Neuronal stem cell (in vitro differentiated cells): ENCODE data around the gene CD300E.

Experiments
- DNase-seq: peaks from one replicate; pipeline ENCODE4 v3.0.0-alpha.2; 2013; ENCODE audit warnings: low spot score
- H2AFZ ChIP-seq: one replicate; pipeline ENCODE4 v1.6.1; 2013; ENCODE audit warnings: mild to moderate bottlenecking, low read length, inconsistent platforms
- H2AK5ac ChIP-seq: 2 replicates; pipeline ENCODE4 v1.6.1; 2013; ENCODE audit warnings: low read depth, mild to moderate bottlenecking, inconsistent platforms, low read length, moderate library complexity, mixed read lengths
- H2BK120ac ChIP-seq: 2 replicates; pipeline ENCODE4 v1.6.1; 2013; ENCODE audit warnings: low read depth, mild to moderate bottlenecking, inconsistent platforms, low read length, moderate library complexity, mixed read lengths
- H2BK12ac ChIP-seq: one replicate; pipeline ENCODE4 v1.6.1; 2013; ENCODE audit warnings: low read length, inconsistent platforms
- H2BK15ac ChIP-seq: 2 replicates; pipeline ENCODE4 v1.6.1; 2013; ENCODE audit warnings: mild to moderate bottlenecking, low read length, inconsistent platforms, mixed read lengths
- H2BK5ac ChIP-seq: one replicate; pipeline ENCODE4 v1.6.1; 2013; ENCODE audit warnings: inconsistent platforms, mild to moderate bottlenecking, low read length, moderate library complexity
- H3K14ac ChIP-seq: one replicate; pipeline ENCODE4 v1.6.1; 2013; ENCODE audit warnings: low read length, inconsistent platforms
- H3K18ac ChIP-seq: 2 replicates; pipeline ENCODE4 v1.6.1; 2013; ENCODE audit warnings: low read length, inconsistent platforms
- H3K23ac ChIP-seq: 2 replicates; pipeline ENCODE4 v1.6.1; 2013; ENCODE audit warnings: low read depth, mild to moderate bottlenecking, mixed read lengths, low read length, inconsistent platforms; ENCODE audit not compliant: poor library complexity
- H3K27ac ChIP-seq: replicated peaks from 3 replicates; pipeline ENCODE4 v1.5.1; 2013; ENCODE audit warnings: low read length, inconsistent platforms
- H3K27me3 ChIP-seq, 3 experiments: 2 replicates each; pipeline ENCODE4 v1.6.1; 2013; ENCODE audit warnings: low read length in 3 of 3, mild to moderate bottlenecking in 2 of 3, inconsistent platforms in 1 of 3, low read depth in 1 of 3, mixed read lengths in 1 of 3, moderate library complexity in 1 of 3; ENCODE audit not compliant: control insufficient read depth in 3 of 3, insufficient read depth in 3 of 3
- H3K36me3 ChIP-seq, 2 donors: replicated peaks in 1 of 2; 2 replicates each; pipeline ENCODE4 v1.6.1; 2013; ENCODE audit warnings: low read length in 2 of 2; ENCODE audit not compliant: control insufficient read depth in 2 of 2, insufficient read depth in 2 of 2
- H3K4ac ChIP-seq: 2 replicates; pipeline ENCODE4 v1.6.1; 2013; ENCODE audit warnings: inconsistent platforms, mild to moderate bottlenecking, low read length, moderate library complexity
- H3K4me1 ChIP-seq, 2 donors: 1 replicate in 1 of 2; 2 replicates in 1 of 2; pipeline ENCODE4 v1.6.1; 2013; ENCODE audit warnings: low read length in 2 of 2, low read depth in 1 of 2; ENCODE audit not compliant: control insufficient read depth in 2 of 2, insufficient read depth in 1 of 2
- H3K4me2 ChIP-seq: one replicate; pipeline ENCODE4 v1.6.1; 2013; ENCODE audit warnings: mild to moderate bottlenecking, low read length, inconsistent platforms; ENCODE audit not compliant: insufficient read depth, poor library complexity, severe bottlenecking
- H3K4me3 ChIP-seq, 2 donors: 2 replicates each; pipeline ENCODE4 v1.5.1; 2013; ENCODE audit warnings: low read length in 2 of 2, mild to moderate bottlenecking in 2 of 2, inconsistent platforms in 1 of 2, moderate library complexity in 1 of 2
- H3K79me1 ChIP-seq: one replicate; pipeline ENCODE4 v1.6.1; 2013; ENCODE audit warnings: low read depth, mild to moderate bottlenecking, inconsistent platforms, low read length, moderate library complexity
- H3K9ac ChIP-seq: one replicate; pipeline ENCODE4 v1.6.1; 2013; ENCODE audit warnings: mild to moderate bottlenecking, low read depth, low read length, inconsistent platforms; ENCODE audit not compliant: poor library complexity
- H3K9me3 ChIP-seq, 2 donors: replicated peaks in 1 of 2; 2 replicates each; pipeline versions ENCODE3 to v1.6.1; 2013; ENCODE audit warnings: low read length in 2 of 2, mild to moderate bottlenecking in 2 of 2, inconsistent platforms in 1 of 2, low read depth in 1 of 2, mixed read lengths in 1 of 2, moderate library complexity in 1 of 2; ENCODE audit not compliant: control insufficient read depth in 2 of 2, insufficient read depth in 1 of 2
- H4K8ac ChIP-seq: one replicate; pipeline ENCODE4 v1.6.1; 2013; ENCODE audit warnings: low read depth, mild to moderate bottlenecking, inconsistent platforms, low read length, moderate library complexity
- H4K91ac ChIP-seq: one replicate; pipeline ENCODE4 v1.6.1; 2013; ENCODE audit warnings: low read length, low read depth, mild to moderate bottlenecking, inconsistent platforms; ENCODE audit not compliant: poor library complexity
- WGBS, 2 donors: extraction: QIAGEN DNeasy Blood & Tissue Kit; methylation state at CpG; one replicate each; pipeline ENCODE4 v1.1.7; 2013; ENCODE audit warnings: missing lambda C conversion rate in 2 of 2, mixed read lengths in 1 of 2; ENCODE audit not compliant: insufficient read length in 2 of 2, insufficient replicate concordance in 1 of 2; ENCODE audit errors: extremely low coverage in 2 of 2; 5-methylcytosine and 5-hydroxymethylcytosine counted together

CD300E gene

GRCh38 chr17:74582633-74583032 is 40.9 kb downstream of the CD300E start:
- DNase-seq = no peak
- H3K79me1 ChIP-seq = no peaks in the 10 kb centered on the region
- peaks cover 0 to 6% of the 10 kb centered on the region in 2 donors for H3K4me1 ChIP-seq
- no peak overlapping the region for H2AK5ac ChIP-seq
- H3K9me3 ChIP-seq = peaks cover 0 to 4% of the 10 kb centered on the region in 2 donors
- no CpG with 5 or more reads among the region's 10 CpGs for WGBS, 2 donors
- H3K23ac ChIP-seq = no peak overlapping the region
- no peak overlapping the region for H3K14ac ChIP-seq
- H2BK15ac ChIP-seq = no peak overlapping the region
- H2BK120ac ChIP-seq = no peak overlapping the region
- H3K27ac ChIP-seq = no peak overlapping the region
- no peak overlapping the region for H3K4me2 ChIP-seq
- H2BK12ac ChIP-seq = no peak overlapping the region
- no peak overlapping the region for H3K4ac ChIP-seq
- no peaks in the 10 kb centered on the region for H3K27me3 ChIP-seq
- H2AFZ ChIP-seq = no peak overlapping the region
- no peak overlapping the region for H3K9ac ChIP-seq
- no peak overlapping the region for H4K8ac ChIP-seq
- H3K18ac ChIP-seq = no peak overlapping the region
- H3K36me3 ChIP-seq = no peaks in the 10 kb centered on the region
- H3K4me3 ChIP-seq = no peak overlapping the region
- H2BK5ac ChIP-seq = no peak overlapping the region
- no peak overlapping the region for H4K91ac ChIP-seq

- H2BK5ac ChIP-seq = no peak overlapping the region
- no peaks in the 10 kb centered on the region for H3K36me3 ChIP-seq
- H2BK12ac ChIP-seq = no peak overlapping the region
- no peak overlapping the region for H3K23ac ChIP-seq
- H4K91ac ChIP-seq = no peak overlapping the region
- H3K9me3 ChIP-seq = peaks cover 0 to 4% of the 10 kb centered on the region in 2 donors
- no peak overlapping the region for H4K8ac ChIP-seq
- no peak overlapping the region for H3K4me3 ChIP-seq
- no peak overlapping the region for H3K9ac ChIP-seq
- H2AK5ac ChIP-seq = no peak overlapping the region
- no peaks in the 10 kb centered on the region for H3K79me1 ChIP-seq
- H2BK120ac ChIP-seq = no peak overlapping the region
- no peak overlapping the region for H3K27ac ChIP-seq
- H2AFZ ChIP-seq = no peak overlapping the region
- H2BK15ac ChIP-seq = no peak overlapping the region
- DNase-seq = no peak
- H3K18ac ChIP-seq = no peak overlapping the region
- no peak overlapping the region for H3K14ac ChIP-seq
- no peak overlapping the region for H3K4ac ChIP-seq
- H3K27me3 ChIP-seq = no peaks in the 10 kb centered on the region
- peaks cover 0 to 4% of the 10 kb centered on the region in 2 donors for H3K4me1 ChIP-seq
- no CpG with 5 or more reads among the region's 7 CpGs for WGBS, 2 donors
- no peak overlapping the region for H3K4me2 ChIP-seq
Observed at GRCh38 chr17:74579900-74580299, 43.6 kb downstream of the CD300E start.

- Histone ChIP-seq H3K79me1 (no peaks in the 10 kb centered on the region), H3K23ac (no peak overlapping the region), H3K27me3 (no peaks in the 10 kb centered on the region), H3K4ac (no peak overlapping the region), H2AFZ (no peak overlapping the region), H3K14ac (no peak overlapping the region), H3K9ac (no peak overlapping the region), H4K8ac (no peak overlapping the region), H4K91ac (no peak overlapping the region), H3K18ac (no peak overlapping the region), H2AK5ac (no peak overlapping the region), H3K4me1 (no peaks in the 10 kb centered on the region), H2BK15ac (no peak overlapping the region), H3K4me2 (no peak overlapping the region), H2BK12ac (no peak overlapping the region), H3K9me3 (peaks cover 0 to under 1% of the 10 kb centered on the region in 2 donors), H3K36me3 (no peaks in the 10 kb centered on the region), H2BK5ac (no peak overlapping the region), H3K27ac (no peak overlapping the region), H3K4me3 (no peak overlapping the region), H2BK120ac (no peak overlapping the region)
- no CpG with 5 or more reads among the region's 9 CpGs for WGBS, 2 donors
- no peak for DNase-seq
Observed at GRCh38 chr17:74578979-74579378, 44.6 kb downstream of the CD300E start.

GRCh38 chr17:74574489-74575142 is 48.9 kb downstream of the CD300E start:
- Histone ChIP-seq H3K14ac (no peak overlapping the region), H4K91ac (no peak overlapping the region), H3K27ac (no peak overlapping the region), H4K8ac (no peak overlapping the region), H2BK15ac (no peak overlapping the region), H3K23ac (no peak overlapping the region), H3K9me3 (no peaks in the 10 kb centered on the region), H3K27me3 (peaks cover 0 to 5% (median 0%) of the 10 kb centered on the region in 3 experiments), H2AFZ (no peak overlapping the region), H3K4ac (no peak overlapping the region), H2BK12ac (no peak overlapping the region), H3K36me3 (no peaks in the 10 kb centered on the region), H2BK120ac (no peak overlapping the region), H3K4me3 (no peak overlapping the region), H3K79me1 (no peaks in the 10 kb centered on the region), H3K4me1 (no peaks in the 10 kb centered on the region), H3K9ac (no peak overlapping the region), H3K4me2 (no peak overlapping the region), H2AK5ac (no peak overlapping the region), H3K18ac (no peak overlapping the region), H2BK5ac (no peak overlapping the region)
- no peak for DNase-seq
- no CpG with 5 or more reads among the region's 5 CpGs for WGBS, 2 donors
